ENCODE data around the gene ITGA7.

The ITGA7 gene

DNA sequence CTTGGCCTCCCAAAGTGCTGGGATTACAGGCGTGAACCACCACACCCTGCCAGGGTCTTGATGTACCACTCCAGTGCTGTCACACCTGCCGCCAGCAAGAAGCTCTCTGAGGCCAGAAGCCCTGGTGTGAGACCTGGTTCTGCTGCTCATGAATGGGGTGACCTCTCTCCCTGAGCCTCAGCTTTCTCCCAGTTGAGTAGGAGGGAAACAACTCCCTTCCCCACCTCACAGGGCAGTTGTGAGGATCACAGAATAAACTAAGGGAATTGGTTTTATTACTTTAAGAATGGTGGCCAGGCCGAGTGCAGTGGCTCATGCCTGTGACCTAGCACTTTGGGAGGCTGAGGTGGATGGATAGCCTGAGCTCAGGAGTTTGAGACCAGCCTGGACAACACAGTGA is 26.9 kb upstream of the ITGA7 start:
- DNase-seq: no peak

DNA sequence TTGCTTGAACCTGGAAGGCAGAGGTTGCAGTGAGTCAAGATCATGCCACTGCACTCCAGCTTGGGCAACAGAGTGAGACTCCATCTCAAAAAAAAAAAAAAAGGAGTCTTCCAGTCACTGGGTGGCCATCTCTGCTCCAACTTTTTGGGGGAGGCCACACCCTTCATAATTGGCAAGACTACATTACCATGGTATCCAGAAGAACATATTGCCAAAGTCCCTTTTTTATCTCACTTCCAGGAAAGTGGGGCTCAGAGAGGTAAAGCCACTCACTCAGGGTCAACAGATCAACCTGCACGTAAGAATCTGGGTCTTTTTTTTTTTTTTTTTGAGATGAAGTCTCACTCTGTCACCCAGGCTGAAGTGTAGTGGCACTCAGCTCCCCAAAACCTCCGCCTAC is 26.2 kb upstream of the ITGA7 start:
- no peak for DNase-seq

DNA sequence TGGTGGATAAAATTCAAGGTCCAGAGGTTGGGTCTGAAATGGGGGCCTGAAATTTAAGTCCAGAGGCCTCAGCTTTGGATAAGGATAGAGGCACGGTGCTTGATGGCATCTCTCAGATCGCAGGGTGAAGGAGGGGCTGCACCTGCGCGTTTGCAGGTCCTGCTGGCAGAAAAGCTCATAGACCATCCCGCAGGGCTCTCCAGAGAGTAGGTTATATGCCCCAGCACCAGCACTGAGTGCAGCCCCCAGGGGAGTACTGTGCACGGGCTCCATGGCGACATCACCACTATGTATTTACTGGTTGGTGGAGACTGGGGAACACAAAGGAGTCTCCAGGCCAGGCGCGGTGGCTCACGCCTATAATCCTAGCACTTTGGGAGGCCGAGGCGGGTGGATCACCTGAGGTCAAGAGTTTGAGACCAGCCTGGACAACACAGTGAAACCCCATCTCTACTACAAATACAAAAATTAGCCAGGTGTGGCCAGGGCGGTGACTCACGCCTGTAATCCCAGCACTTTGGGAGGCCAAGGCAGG is 25.4 kb upstream of the ITGA7 start:
- DNase-seq: no peak

GRCh38 chr12:55732288-55732687 is 24.6 kb upstream of the ITGA7 start:
- DNase-seq: no peak

DNA sequence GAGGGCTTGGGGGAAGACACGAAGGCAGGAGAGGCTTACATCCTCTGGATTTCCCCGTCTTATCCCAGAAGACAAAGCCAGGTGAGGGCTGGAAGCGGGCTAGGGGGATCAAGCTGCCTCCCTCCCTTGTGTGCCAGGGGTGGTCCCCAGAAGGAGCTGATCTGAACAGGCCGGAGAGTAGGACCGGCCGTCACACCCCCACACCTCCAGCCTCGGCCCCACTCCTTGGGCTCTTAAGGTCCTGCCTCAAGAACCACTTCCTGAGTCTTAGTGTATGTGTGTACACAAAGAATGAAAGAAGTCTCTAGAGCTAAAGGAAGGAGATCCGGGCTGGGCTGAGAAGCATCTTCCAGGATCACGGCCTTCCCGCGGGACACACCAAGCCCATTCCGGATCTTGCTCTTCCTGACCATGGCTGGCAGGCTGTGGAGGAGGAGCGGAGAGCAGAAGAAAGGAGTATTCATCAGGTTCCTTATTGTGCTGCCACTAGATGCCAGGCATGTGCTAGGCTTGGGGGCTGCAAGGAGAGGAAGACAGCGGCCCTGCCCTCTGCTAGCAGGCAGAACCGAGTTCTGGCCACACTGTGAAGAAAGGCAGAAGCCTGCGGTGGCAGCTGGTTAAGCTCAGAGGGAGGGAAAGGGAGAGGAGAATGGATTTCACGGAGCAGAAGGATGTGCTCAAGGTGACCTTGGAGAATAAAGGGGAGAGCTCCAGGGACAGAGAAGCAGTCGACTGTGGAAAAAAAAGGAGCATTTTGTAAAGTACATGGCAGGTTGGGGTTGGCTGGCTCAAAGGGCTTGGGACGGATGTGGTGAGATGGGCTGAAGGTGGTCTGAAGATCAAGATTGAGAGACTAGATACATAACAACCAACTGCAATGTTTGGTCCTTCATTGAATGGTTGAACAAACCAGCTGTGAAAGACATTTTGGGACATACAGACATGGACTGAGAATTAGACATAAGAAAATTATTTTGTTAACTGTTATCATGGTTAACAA is 22.4 kb upstream of the ITGA7 start:
- DNase-seq: no peak

GRCh38 chr12:55728939-55729818 is 21.5 kb upstream of the ITGA7 start, which contains the start of gene CD63:
Gene CD63, minus strand, starts transcription at chr12:55729009. Its CDS starts 668 bp downstream, at chr12:55728341.
- peak; percentile 92 for DNase-seq

DNA sequence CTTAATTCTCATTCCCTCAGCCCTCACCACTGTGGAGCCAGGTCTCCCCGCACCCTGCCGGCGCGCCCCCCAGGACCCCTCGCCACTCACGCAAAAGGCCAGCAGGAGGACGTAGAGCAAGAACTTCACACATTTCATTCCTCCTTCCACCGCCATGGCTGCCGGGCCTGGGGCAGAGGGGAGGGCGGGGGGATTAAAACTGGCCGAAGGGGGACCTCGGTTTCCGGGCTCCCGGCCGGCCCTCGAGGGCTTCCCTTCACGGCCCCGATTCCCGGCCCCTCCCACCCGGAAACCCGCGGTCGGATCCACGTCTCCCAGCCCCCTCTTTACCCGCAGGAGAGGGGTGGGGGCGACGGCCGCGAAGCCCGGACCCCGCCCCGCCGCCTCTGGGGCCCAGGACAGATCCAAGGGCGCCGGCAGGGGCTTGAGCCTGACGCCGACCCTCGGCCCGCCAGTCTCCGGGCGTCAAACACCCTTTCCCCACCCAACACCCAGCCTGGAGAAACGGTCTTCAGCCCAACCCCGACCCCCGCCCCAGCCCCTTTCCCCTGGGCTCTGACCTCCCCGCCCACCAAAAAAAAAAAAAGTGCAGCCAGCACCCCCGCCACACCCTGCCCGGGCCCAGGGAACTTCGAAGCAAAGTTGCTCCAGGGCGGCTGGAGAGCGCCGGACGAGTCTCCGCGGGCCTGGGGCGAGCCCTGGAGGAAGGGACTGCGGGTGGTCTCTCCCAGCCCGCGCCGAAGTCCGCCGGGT is 20.7 kb upstream of the ITGA7 start:
- no peak for DNase-seq

DNA sequence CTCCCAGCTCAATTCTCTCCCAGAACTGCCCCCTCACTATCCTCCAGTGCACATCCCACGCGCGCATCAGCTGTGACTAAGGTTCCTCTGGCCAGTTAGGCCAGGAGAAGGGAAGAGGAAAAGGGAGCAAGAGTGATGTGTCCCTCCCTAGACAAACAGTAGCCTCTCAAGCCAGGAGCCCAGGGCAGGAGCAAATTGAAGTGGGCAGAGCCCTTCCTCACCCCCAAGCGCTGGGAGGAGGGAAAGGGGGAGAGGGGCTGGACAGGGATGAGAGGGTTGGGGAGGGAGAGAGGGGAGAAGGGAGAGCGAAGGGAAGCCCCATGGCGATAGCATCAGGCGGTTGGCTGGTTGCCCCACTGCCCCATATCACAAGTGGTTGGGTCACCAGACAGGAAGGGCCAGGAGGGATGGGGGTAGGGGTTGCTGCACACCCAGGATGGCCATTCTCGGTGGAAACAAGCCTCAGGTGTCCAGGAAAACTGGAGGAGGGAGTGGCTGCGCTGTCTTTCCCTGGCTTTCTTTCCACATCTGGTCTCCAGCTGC is 20.0 kb upstream of the ITGA7 start:
- DNase-seq: no peak

GRCh38 chr12:55726971-55727370 is 19.3 kb upstream of the ITGA7 start:
- no peak for DNase-seq

DNA sequence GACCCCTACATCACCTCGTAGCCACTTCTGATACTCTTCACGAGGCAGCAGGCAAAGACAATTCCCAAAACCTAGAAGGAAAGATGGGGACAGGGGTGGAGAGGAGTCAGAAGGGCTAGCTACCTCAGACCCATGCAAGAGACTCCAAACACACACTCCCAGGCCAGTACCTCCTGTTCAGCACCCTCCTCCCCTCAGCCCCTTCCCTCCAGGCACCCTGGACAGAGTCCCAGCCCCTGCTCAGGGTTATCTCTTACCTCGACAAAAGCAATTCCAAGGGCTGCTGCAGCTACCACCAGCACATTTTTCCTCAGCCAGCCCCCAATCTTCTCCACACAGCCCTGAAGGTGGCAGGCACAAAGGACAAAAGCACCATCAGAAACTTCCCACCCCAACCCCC is 17.9 kb upstream of the ITGA7 start:
- no peak for DNase-seq

DNA sequence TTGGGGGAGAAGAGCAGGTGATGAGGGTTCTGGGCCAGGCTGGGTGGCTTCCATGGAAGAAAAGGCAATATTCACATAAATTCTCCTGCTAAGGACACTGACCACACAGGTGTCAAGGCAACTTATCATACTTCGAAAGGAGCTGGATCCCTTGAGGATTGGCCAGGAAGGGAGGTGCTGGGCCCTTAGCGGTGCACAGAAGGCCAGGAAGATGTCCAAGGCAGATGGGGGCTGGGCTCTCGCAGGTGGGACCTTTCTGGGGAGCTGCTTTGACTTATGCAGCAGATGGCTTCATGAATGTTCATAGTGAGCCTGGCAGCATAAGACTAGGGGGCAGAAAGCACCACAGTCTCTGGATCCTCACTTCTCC is 17.2 kb upstream of the ITGA7 start:
- DNase-seq: no peak

DNA sequence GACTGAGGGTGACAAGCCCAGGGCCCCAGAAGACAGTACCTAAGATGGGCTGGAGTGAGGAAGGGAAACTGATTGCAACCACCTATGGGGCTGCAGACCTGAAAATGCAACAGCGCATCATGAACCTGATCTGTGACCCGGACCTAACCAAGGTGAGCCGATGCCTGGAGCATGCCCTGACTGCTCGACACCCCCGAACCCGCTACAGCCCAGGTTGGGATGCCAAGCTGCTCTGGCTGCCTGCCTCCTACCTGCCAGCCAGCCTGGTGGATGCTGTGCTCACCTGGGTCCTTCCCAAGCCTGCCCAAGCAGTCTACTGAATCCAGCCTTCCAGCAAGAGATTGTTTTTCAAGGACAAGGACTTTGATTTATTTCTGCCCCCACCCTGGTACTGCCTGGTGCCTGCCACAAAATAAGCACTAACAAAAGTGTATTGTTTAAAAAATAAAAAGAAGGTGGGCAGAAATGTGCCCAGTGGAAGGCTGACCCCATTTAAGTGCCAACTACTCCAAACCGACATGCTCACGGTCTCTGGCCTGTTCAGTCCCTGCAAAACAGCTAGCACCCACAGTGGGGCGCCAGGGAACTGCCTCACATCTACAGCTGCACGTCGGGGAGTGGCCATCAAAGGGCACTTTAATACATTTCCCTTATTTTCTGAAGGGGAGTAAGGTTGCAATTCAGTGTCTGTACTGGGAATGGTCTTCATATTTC is 16.7 kb upstream of the ITGA7 start:
- peak; percentile 83 for DNase-seq

GRCh38 chr12:55723516-55724225 is 16.0 kb upstream of the ITGA7 start:
- no peak for DNase-seq

DNA sequence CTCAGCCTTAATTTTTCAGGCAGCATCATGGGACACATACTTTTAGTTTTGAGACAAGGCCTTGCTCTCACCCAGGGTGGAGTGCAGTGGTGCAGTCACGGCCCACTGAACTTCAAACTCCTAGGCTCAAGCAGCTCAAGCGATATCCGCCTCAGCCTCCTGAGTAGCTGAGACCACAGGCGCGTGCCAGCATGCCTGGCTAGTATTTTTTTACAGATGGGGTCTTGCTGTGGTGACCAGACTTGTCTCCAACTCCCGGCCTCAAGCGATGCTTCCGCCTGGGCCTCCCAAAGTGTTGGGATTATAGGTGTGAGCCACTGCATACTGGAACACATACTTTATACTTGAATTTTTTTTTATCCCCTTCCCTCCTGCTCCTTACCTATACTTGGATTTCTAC is 15.2 kb upstream of the ITGA7 start:
- no peak for DNase-seq

DNA sequence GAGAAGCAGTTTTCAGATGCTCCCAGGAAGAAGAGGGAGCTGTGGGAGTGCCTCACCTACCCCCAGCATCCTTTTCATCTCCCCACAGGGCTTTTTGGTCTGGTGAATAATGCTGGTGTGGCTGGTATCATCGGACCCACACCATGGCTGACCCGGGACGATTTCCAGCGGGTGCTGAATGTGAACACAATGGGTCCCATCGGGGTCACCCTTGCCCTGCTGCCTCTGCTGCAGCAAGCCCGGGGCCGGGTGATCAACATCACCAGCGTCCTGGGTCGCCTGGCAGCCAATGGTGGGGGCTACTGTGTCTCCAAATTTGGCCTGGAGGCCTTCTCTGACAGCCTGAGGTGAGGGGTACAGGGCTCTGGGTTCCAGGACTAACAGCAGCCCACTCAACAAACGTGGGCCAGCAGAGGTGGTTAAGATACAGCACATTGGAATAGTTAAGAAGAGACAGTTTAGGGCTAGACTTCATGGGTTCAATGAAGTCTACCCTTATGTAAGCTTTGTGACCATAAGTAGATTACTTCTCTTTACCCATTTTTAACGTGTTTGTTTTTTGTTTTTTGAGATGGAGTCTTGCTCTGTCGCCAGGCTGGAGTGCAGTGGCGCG is 14.0 kb upstream of the ITGA7 start:
- DNase-seq: no peak

- DNase-seq: no peak
Measured at GRCh38 chr12:55720894-55721444, 13.3 kb upstream of the ITGA7 start.

- no peak for DNase-seq
Measured at GRCh38 chr12:55720071-55720564, 12.4 kb upstream of the ITGA7 start, which contains the start of gene RDH5. Gene RDH5, plus strand, starts transcription at chr12:55720393. Its CDS starts 792 bp downstream, at chr12:55721185.

- no peak for DNase-seq
Measured at GRCh38 chr12:55719371-55719770, 11.7 kb upstream of the ITGA7 start.

DNA sequence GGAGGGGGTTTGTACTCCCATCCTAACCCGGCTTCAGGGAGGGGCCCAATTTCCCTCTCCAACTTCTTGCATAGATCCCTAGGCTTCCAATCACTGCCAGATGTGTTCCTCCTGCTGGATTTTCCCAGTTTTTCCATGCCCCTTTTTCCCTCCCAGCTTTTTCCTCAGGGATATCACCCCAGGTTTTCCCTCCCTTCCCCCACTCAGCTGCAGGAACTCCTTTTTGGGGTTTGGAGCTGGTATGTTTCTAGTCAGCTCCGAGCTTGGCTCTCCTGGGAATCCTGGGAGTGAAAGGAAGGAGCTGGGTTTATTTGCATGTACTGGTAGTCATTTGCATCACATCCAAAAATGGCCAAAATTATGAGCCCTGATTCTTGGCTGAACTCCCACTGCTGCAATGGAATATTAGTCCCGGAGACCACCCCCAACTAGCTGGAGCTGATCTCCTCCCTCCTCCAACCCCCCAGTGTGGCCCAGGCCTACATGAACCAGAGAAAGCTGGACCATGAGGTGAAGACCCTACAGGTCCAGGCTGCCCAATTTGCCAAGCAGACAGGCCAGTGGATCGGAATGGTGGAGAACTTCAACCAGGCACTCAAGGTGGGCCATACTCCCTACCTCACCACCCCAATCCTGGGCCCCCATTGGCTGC is 11.0 kb upstream of the ITGA7 start:
- DNase-seq: no peak

All from activated CD8-positive, alpha-beta memory T cell treated with anti-CD3 and anti-CD28 coated beads, Interleukin-2, amount 50 U/mL, for 48 hours (primary cell).